NCI-H128 (cell line): ENCODE data around the gene NKIRAS1.
"Not testable (repeated sequence)": the region's sequence is repeated elsewhere in the genome, so short reads cannot be mapped to it uniquely, and the experiment has no call there.

Experiments
- DNase-seq: peaks from one replicate; lab custom pipeline; 2025; ENCODE audit not compliant: unreplicated experiment; lab: John Stamatoyannopoulos, UW

Gene NKIRAS1

GRCh38 chr3:23909341-23909740, 7.4 kb downstream of the NKIRAS1 start:
- DNase-seq: no peak

GRCh38 chr3:23904545-23904944, 12.2 kb downstream of the NKIRAS1 start:
- DNase-seq: no peak

GRCh38 chr3:23900744-23901143, 16.0 kb downstream of the NKIRAS1 start:
- no peak for DNase-seq

- DNase-seq: no peak
Measured at GRCh38 chr3:23895181-23895580, 21.6 kb downstream of the NKIRAS1 start.

- DNase-seq: no peak
Measured at GRCh38 chr3:23894254-23895061, 22.3 kb downstream of the NKIRAS1 start.

- DNase-seq: no peak
Measured at GRCh38 chr3:23889950-23890349, 26.8 kb downstream of the NKIRAS1 start.

GRCh38 chr3:23889386-23889785, 27.4 kb downstream of the NKIRAS1 start:
- no peak for DNase-seq

GRCh38 chr3:23888617-23889228, 28.1 kb downstream of the NKIRAS1 start:
- DNase-seq: no peak

- no peak for DNase-seq
Measured at GRCh38 chr3:23886311-23886710, 30.5 kb downstream of the NKIRAS1 start.

- no peak for DNase-seq
Measured at GRCh38 chr3:23885210-23885609, 31.6 kb downstream of the NKIRAS1 start.

GRCh38 chr3:23884481-23884880, 32.3 kb downstream of the NKIRAS1 start:
- no peak for DNase-seq

- DNase-seq: no peak
Measured at GRCh38 chr3:23882487-23882918, 34.3 kb downstream of the NKIRAS1 start.

- not testable (repeated sequence) for DNase-seq
Measured at GRCh38 chr3:23881993-23882392, 34.8 kb downstream of the NKIRAS1 start.

GRCh38 chr3:23880703-23881339, 36.0 kb downstream of the NKIRAS1 start:
- no peak for DNase-seq

- no peak for DNase-seq
Measured at GRCh38 chr3:23879485-23879884, 37.3 kb downstream of the NKIRAS1 start.

- DNase-seq: no peak
Measured at GRCh38 chr3:23877329-23877980, 39.3 kb downstream of the NKIRAS1 start.

- no peak for DNase-seq
Measured at GRCh38 chr3:23876923-23877322, 39.9 kb downstream of the NKIRAS1 start.

- no peak for DNase-seq
Measured at GRCh38 chr3:23875113-23875725, 41.6 kb downstream of the NKIRAS1 start.

- no peak for DNase-seq
Measured at GRCh38 chr3:23874359-23875112, 42.3 kb downstream of the NKIRAS1 start.

GRCh38 chr3:23873941-23874340, 42.8 kb downstream of the NKIRAS1 start:
- DNase-seq: no peak
